T follicular helper cell (primary cell): ENCODE results near the gene RNF130.

Source experiments
- DNase-seq: peaks from one replicate; pipeline ENCODE4 v3.0.0-alpha.2; 2020; ENCODE audit warnings: low read depth

Gene RNF130

DNA sequence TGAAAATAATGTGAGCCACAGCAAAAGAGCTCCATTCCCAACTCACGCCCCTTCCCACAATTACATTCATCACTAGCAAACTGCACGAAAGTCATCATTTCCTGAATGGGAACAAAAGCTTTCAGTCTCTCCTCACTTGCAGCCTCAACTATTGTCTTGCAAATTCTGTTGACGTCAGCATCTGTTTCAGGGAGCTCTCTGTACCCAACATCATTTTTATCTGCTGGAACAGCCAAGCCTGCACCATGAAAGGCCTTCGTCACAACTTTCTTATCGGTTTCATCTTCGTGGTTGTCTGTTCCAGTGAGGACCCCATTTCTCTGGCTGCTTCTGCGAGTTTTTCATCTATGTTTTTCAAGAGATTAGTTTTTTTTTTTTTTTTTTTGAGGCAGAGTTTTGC is 14.3 kb upstream of the RNF130 start:
- DNase-seq, result peak; percentile 39

DNA sequence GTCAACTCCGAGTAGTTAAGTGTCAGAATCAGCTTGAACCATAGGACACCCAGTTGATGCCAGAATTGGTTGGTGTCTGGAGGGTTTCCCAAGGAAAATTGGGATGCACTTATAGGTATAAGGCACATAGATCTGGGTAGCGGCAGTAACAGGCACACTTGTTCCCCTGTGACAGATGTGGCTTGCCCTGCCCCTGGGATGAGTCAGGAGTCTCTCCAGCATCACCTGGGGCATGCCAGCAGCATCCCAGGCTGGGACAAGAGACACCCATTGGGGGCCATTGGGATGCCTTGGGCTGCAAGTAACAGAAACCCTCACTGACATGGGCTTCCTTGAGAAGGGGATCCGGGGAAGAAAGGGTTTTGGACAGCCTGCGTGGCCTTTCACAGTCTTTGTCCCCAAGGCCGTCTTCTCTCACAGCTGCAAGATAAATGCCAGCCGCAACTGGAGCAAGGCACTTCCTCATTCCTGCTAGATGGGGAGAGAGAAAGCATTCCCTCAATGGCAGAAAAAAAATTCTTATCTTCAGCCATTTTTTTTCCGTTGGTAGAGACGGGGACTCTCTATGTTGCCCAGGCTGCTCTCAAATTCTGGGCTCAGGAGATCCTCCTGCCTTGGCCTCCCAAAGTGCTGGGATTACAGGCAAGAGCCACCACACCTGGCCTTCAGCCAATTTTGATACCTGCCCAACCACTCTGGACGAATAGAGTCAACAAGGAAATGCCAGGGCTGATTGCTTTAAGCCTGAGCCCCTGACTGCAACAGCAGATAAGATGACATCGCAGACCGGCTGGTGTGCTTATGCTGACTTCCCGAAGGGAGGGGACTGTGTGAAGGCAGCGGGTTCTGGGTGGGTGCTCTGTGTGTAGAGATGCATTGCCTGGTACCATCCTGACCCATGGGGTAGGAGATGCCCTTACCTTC is 13.3 kb upstream of the RNF130 start:
- no peak for DNase-seq

DNA sequence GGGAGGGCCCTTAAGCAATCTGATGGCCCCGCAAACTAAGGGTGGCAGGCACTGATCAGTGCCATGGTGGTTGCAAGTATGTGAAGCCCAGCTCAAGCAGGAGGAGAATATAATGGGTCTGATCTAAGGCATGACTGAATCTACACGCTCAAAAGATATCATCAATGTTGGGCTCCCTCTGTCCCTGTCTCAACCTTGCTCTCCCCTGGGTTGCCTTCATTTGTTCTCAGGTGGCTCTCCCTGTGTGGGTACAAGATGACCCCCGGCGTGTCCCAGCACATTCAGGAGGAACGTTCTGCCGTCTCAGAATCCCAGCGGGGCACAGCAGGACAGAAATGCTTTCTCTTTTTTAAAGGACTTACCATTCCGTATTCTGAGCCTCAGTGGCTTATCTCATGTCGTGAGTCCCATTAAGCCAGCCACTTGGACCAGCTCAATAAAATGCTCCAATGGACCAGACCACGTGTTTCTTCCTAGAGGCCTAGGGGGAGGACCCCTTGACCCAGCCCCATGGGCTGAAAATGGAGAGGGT is 12.0 kb upstream of the RNF130 start:
- DNase-seq, result no peak

DNA sequence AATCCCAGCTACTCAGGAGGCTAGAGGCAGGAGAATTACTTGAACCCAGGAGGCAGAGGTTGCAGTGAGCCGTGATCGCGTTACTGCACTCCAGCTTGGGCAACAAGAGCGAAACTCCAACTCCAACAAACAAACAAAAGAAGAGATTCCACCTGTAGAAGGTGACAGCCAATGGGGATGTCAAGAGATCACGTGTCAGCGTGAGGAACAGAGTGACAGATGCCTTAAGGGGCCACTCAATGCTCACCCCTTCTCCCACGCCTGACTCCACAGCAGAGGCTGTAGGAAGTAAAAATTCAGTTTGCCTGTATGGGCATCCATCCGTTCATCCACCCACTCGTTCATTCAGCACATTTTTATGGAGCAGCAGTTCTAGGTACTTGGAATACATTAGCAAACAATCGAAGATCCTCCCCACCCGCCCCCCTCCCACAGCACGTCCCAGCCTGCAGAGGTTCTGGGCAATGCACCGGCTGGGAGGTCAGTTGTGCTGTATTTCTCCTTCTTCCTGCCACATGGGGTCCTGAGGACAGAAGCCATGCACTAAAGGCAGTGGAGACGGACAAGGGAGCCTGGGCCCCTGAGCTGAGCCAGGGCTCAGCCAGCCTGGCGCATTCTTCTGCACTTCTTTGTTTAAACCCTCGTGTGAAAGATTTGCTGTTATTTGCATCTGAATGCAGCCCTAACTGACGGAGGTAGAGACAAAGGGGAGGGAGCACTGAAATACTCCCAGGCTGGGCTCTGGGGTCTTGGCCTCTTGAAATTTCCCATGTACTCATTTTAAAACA is 11.3 kb upstream of the RNF130 start:
- DNase-seq, result no peak

DNA sequence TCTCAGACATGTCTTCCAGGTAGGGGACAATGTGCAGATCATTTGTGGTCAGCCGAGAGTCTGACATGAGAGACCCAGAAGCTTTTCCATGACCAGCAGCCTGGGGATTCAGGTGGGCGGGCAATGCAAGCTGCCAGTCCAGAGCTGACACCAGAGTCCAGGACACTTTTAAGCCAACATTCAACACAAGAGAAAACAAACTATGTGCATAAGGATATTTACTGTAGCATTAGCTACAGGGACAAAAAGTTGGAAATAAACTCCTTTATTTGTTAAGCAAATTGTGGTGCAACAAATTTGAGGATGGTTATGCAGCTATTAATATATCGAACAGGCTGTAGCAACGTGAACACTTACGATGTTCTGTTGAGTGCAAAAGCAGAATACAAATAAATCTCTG is 9.9 kb upstream of the RNF130 start:
- DNase-seq, result no peak

DNA sequence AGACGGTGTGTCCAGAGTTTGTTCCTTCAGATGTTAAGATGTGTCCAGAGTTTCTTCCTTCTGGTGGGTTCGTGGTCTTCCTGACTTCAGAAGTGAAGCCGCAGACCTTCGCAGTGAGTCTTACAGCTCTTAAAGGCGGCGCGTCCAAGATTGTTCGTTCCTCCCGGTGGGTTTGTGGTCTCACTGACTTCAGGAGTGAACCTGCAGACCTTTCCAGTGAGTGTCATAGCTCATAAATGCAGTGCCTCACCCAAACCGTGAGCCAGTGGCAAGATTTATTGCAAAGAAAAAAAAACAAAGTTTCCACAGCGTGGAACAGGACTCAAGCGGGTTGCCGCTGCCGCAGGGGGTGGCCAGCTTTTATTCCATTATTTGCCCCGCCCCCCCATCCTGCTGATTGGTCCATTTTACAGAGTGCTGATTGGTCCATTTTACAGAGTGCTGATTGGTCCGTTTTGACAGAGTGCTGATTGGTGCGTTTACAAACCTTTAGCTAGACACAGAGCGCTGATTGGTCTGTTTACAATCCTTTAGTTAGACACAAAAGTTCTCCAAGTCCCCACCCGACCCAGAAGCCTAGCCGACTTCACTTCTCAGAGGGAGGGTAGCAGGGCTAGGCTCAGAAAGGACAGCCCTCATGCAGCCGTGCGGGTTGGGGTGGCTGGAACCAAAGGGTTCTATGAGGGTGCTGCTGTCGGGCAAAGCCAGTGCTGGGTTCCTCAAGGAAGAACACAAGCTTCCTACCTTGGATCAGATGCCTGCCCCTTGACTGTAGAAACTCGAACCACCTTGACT is 9.1 kb upstream of the RNF130 start:
- DNase-seq, result no peak

DNA sequence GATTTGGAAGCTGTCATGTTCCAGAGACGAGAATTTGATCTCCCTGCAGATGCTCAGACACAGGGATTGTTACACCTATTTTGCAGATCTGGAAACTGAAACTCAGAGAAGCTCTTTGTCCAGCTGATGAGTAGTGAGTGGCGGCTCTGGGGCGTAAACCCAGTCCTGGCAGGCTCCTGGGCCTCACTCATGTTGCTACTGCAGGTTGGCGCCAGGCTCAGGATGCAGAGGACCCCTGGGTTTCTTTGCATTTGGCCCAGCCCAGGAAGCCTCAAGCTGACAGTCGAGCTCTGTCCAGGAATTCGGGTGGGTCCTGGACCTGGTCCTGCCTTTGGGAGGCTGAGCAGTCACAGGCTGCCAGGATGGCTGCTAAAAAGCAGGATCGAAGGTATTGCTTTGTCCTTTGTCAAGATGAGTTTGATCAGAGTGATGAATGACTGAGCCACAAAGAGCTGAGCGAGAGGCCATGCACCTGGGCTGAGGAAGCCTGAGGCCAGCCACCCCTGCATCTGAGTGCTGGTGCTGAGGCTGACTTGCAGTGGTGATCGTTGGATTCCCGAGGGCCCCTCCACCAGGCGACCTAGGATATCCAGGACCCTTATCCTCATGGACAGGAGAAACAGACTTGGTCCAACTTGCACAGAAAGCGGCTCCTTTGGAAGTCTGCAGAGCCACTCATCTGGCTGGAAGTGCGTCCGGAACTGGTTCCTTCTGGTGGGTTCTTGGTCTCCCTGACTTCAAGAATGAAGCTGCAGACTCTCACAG is 8.3 kb upstream of the RNF130 start:
- no peak for DNase-seq

DNA sequence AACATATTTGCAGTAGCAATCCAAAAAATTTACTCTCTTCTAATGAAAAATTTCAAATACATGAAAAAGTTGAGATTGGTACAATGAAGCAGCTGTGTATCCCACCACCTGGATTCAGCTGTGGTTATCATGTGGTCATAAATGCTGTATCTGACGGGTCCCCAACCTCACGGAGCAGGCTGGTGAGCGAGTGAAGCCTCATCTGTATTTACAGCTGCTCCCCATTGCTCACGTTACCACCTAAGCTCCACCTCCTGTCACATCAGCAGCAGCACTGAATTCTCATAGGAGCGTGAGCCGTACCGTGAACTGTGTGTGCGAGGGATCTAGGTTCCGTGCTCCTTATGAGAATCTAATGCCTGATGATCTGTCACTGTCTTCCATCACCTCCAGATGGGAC is 6.8 kb upstream of the RNF130 start:
- DNase-seq, result no peak

DNA sequence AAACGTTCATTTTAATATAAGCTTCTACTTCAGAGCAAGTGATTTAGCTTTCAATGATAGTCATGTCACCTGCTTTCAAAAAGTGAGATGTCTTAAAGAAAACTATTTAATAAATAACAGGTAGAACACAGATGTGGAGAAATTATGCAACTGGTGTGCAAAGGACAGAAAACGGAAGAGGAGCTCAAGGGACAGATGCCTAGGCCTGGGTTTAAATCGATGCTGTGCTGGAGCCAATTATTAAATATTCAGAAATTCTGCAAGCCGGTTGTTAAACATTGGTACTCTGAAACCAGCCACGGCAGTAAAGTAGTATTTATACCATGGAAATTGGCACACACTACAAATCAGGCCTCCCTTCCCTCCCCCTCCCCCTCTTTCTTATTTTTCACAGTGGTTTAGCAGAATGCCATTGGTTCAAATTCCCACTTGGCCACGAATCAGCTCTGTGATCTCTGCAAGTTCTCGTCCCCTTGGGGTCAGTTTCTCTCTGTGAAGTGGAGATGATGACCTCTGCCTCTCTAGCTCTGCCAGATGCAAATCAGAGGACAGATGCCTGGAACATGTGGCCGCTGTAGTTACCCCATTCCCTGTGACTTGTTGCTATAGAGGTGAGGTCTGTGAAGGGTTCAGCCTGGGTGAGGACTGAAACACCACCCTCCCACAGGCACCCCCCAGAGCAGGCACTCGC is 6.2 kb upstream of the RNF130 start:
- no peak for DNase-seq

DNA sequence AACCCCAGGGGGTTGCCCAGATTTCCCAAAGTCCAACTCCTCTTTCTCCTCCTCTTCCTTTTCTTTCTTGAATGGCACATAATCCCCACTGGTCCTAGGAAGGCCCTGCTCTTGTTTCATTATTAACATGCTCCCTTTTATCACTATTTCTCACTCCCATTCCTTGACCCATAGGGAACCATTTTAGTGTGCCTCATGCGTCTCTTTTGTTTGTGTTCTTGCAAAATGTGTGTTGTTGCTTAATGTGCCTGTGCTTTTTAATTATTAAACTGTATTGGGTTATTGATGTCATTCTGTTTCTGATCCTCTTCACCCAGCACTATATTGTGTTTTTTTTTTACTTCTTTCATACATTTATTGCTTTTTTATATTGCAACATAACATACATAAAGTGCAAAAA is 4.1 kb upstream of the RNF130 start:
- no peak for DNase-seq

DNA sequence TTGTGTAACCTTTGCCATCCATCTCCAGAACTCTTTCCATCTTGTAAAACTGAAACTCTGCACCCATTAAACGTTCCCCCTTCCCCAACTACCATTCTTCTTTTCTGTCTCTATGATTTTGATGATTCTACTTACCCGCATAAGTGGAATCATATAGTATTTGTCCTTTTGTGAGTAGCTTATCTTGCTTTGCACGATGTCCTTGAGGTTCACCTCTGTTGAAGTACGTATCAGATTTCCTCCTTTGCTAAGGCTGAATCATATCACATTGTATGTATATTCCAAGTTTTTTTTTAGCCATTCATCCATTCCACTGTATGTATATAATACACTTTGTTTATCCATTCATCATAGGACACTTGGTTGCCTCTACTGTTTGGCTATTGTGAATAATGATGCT is 2.9 kb upstream of the RNF130 start:
- no peak for DNase-seq

DNA sequence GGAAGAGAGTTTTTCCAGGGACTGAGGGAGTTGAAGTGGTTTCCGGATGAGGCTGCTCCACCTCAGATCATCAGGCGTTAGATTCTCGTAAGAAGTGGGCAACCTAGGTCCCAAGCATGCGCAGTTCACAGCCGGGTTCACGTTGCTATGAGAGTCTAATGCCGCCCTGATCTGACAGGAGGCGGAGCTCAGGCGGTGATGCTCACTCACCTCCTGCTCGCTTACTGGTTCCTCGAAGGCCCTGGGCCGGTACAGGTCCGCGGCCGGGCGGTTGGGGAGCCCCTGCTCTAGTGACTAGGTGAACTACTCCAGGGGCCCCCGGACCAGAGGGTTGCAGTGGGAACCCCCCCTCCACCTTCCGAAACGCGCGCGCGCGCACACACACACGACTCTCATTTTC is 997 bp upstream of the RNF130 start:
- no peak for DNase-seq

DNA sequence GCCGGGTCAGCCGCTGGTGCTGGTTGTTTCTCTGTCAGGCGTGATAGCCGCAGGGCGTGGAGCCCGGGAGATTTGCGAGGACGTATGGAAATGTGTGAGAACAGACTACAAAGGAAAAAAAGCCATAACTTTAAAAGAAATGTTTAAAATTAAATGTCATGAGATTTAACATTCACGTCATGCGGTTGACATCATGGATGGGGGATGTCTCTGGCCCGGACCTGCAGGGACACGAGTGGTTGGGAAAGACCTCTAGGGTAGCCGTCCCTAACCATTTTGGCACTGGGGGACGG is 643 bp upstream of the RNF130 start:
- no peak for DNase-seq

DNA sequence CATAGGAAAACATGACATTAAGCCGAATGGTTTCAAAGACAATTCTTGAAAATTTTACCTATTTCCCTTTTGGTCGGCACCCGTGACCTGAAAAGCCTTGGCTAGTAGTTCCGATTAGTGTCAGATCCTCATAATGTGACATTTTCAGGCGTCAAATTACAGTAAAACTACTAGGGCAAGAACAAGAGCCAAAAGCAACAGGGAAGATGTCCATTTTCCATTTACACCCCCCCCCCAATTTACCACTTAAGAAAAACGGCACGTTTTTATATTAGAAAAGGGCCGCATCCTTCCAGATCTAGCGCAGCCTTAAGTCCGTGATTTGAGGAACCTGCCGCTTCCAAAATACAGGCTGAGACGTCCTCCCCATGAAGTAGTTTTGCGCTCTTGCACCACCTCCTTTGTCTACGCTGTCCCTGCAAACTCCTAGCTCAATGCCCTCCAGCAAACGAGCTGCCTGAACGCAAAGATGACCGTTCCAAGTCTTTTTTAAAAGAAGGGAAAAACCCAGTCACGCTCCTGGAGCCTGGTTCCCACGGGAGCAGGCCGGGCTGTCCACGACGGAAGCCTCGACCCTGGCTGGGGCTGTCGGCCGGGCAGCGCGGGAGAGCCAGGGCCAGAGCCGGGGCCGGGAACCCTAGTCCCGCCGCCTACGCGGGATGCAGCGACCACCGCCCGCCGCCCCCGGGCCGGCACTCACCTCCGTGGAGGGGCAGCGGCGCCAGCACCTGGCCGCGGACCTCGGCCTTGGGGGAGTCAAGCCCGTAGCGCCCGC is 616 bp downstream of the RNF130 start:
- no peak for DNase-seq

DNA sequence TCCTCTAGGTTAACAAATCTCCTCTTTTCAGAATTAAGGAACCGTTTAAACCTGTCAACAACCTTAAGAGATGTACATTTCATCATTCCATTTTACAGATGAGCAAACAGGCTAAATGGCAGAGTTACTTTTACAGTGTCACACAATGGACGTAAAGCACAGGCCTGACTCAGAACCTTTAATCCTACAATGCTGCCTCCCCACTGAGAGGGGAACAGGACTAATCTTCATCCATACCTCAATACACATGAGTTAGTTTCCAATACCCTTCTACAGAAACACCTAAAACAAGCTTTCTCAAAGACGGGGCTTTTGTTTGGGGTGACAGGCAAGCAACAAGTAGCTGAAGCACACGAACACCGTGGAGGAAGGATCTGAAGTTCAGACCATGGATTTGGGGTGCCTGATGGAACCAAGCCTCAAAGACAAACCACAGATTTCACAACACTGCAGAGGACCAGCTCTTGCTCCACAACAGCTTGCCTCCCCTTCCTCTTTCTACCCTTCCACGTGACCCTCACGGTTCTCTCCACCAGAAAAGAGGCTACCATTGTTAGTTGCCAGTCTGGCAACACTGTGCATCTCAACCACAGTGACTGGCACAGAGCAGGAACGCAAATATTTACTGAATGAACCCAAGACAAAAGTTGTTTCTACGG is 1.8 kb downstream of the RNF130 start:
- no peak for DNase-seq

DNA sequence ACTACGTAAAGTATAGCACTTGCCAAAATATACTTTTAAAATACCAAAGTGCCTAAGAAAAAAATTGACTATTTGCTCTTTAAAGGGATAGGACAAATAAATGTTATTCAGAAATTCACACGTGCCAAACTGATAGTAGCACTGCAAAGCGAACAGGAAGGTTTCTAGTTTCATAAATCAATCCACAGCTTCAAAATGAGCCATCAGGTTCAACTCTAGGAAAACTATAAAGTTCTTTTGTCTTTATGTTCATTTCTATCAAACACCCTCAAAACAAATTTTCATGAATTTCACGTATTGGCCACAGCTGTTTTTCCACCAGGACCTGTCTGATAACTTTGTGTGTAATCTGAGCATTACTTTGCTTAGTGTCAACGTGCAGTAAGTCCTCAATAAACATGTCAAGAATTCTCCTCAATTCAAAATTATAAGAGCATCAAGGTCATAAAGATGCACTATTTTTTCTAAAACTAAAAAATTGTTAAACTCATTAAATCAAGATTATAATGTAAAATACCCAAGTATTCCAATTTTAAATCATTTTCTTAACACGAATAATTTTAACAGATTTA is 3.0 kb downstream of the RNF130 start:
- no peak for DNase-seq

DNA sequence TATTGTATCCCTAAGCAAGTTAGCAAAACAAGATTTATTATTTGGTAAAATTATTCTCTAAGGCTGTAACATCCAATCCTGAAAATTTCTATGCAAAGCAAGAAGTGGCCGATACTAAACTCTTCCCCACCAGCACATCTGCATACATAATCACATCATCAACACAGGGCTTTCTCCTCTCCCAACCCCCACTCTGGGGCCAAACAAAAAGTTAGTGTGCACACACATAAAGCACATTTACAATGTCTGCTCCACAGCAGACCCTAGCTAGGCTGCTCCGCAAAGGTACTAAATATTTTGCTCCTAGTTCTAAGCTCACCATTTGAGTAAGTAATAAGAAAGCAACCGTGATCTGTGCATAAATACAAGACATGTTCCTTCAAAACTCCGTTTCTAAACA is 3.6 kb downstream of the RNF130 start:
- DNase-seq, result no peak

DNA sequence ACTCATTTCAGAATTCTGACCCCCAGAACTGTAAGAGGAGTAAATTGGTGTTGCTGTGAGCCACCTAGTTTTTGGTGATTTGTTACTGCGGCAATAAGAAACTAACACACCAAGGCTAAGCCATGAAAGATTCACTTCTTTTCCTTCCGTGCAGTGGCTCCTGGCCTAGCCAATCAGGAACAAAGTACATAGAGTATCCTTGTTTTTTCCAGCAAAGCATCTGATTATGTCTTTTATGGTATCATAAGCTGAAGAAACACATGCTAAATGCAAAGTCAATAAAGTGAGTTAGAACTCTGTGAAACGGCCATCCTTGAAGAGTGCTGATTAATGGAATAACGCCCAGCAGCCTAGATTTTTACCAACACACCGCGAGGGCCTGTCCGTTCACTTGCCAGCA is 11.4 kb downstream of the RNF130 start:
- DNase-seq, result no peak

DNA sequence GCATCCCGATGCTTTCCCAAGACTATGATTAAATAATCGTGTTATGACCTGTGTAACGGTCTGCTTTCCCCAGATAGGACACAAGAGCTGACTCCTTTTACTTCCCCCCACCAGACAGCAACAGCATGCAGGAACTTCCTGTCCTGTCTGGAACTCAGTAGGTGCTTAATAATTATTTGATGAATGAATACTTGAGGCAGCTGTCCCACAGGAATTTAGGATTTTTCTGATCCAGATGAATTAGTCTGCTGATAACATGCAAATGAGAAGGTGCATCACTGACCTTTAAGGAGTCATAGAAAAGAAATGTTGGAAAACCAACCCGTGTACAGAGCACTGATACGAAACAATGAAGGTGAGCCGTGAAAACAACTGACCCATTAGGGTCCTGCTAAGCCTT is 12.2 kb downstream of the RNF130 start:
- DNase-seq, result no peak
